ENCODE results near the gene RIN3.

- TF ChIP-seq EZH2 (IDR thresholded peaks at IDR 0.05; ENCODE audit: insufficient read depth, poor library complexity, severe bottlenecking) (no peak), EZH2phosphoT487 (IDR thresholded peaks at IDR 0.05; ENCODE audit: insufficient read depth, low read depth) (no peak)
These were observed 120.1 kb downstream of the RIN3 start for GRCh38 chr14:92633724-92634123.
